Chondrocyte (in vitro differentiated cells): ENCODE results near the gene SLC43A2. TPM values are rescaled to one million over a fixed set of nuclear protein-coding genes. Genes with fewer than 3 reads are reported as not detected.

ENCODE experiments used
- DNase-seq: peaks from one replicate; pipeline ENCODE4 v3.0.0; 2021; ENCODE audit warnings: mixed read lengths, low spot score
- H3K27ac Mint-ChIP-seq: one replicate; pipeline ENCODE4 v1.8.0; 2021; ENCODE audit warnings: mild to moderate bottlenecking, moderate library complexity, mixed read lengths; ENCODE audit not compliant: unreplicated experiment
- H3K27me3 Mint-ChIP-seq: 2 replicates; pipeline ENCODE4 v1.8.0; 2021; ENCODE audit warnings: low read depth, mixed read lengths
- H3K36me3 Mint-ChIP-seq: 2 replicates; pipeline ENCODE4 v1.8.0; 2021; ENCODE audit warnings: low read depth, mixed read lengths
- H3K4me1 Mint-ChIP-seq: 2 replicates; pipeline ENCODE4 v1.8.0; 2021; ENCODE audit warnings: low read depth, mild to moderate bottlenecking, mixed read lengths
- H3K4me3 Mint-ChIP-seq: one replicate; pipeline ENCODE4 v1.8.0; 2021; ENCODE audit warnings: mild to moderate bottlenecking, moderate library complexity, mixed read lengths; ENCODE audit not compliant: unreplicated experiment
- H3K9me3 Mint-ChIP-seq: 2 replicates; pipeline ENCODE4 v1.8.0; 2021; ENCODE audit warnings: low read depth, mixed read lengths
- total RNA-seq: library from RNA; stranded (reverse); gene quantifications from 3 replicates; pipeline ENCODE4 v1.2.1, GENCODE V29; 2021
- TF ChIP-seq, protein P1 (sequence below): fragments of 200-600 bp; sonication (generic); IDR thresholded peaks from 2 replicates; pipeline ENCODE4 v1.5.0; 2021; ENCODE audit warnings: antibody characterized with exemption, mild to moderate bottlenecking, moderate library complexity

SLC43A2 gene
- total RNA-seq, 1 donor from 2014 or later = 3.3 TPM

DNA sequence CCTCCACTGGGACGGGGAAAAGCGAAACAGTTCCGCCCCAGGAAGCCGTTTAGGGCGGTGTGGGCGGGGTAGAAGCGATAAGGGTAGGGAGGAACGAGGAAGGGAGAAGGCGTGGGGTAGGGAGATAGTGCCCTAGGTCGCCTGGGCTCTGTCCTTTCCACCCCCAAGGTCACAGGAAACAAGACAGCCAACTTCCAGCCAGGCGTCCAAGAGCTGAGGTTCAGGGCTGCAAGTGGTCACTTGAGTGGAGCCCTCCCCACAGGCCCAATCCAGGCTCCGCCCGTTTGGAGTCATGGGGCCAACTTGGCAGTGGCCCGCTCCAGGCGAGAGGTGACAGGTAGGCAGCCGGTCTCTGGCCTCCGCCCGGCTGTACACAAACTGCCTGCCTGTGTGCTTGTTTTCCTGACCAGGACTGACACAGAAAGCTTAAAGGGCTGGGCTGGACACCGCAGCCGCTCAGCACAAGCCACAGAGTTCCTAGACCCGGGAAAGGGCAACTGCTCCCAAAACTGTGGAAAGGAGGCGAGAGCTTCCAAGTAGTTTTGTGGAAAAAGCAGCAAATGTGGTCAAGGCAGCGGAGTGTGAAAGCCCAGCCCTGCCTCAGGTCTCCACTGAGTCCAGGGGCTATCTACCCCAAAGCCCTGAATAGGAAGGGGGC, 21.3 kb upstream of the SLC43A2 start, which contains the start of gene RILP:
TSS of gene RILP (minus strand) at position 23 of the 658 bp plus-strand sequence. CDS start 62 bp downstream, outside the sequence.
- Mint-ChIP-seq H3K27me3 (no peaks in the 10 kb centered on the region), H3K36me3 (peaks cover 28% of the 10 kb centered on the region), H3K27ac (peak within 1 kb of the TSS; percentile 79), H3K9me3 (no peaks in the 10 kb centered on the region), H3K4me3 (peak within 1 kb of the TSS; percentile 64), H3K4me1 (peaks cover 9% of the 10 kb centered on the region)
- TF ChIP-seq, protein P1, sequence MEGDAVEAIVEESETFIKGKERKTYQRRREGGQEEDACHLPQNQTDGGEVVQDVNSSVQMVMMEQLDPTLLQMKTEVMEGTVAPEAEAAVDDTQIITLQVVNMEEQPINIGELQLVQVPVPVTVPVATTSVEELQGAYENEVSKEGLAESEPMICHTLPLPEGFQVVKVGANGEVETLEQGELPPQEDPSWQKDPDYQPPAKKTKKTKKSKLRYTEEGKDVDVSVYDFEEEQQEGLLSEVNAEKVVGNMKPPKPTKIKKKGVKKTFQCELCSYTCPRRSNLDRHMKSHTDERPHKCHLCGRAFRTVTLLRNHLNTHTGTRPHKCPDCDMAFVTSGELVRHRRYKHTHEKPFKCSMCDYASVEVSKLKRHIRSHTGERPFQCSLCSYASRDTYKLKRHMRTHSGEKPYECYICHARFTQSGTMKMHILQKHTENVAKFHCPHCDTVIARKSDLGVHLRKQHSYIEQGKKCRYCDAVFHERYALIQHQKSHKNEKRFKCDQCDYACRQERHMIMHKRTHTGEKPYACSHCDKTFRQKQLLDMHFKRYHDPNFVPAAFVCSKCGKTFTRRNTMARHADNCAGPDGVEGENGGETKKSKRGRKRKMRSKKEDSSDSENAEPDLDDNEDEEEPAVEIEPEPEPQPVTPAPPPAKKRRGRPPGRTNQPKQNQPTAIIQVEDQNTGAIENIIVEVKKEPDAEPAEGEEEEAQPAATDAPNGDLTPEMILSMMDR = no peak
- DNase-seq = no peak

DNA sequence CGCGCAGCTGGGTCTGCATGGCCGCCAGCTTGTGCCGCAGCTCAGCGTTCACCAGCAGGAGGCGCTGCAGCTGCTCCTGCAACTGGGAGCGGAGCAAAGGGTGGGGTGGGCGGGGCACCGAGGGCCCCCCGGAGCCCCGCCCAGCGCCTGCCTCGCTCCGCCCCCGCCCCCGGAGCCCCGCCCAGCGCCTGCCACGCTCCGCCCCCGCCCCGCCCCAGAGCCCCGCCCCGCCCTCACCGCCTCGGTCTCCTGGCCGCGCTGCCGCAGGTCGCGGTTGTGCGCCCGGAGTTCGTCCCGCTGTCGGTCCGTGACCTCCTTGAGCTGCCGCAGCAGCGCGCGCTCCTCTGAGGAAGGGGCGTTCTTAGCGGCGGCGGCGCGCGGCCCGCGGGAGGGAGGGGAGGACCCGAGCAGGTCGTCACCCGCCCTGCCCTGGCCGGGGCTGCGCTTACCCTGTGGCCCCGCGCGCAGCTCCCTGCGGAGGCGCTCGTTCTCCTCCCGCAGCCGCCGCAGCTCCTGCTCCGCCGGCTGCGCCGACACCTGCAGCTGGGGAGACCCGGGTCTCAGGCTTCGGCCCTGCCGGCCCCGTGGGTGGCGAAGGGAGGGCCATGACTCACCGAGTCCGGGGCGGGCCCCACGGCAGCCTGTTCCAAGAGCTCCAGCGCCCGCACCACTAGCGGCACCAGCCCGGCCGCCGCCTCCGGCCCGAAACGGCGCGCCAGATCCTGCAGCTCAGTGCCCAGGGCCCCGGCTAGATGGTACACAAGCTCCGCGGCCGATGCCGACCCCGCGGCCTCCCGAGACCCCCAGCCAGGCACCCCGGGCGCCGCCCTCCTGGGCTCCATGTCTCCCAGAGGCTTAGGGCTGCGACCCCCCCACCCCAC, 20.6 kb upstream of the SLC43A2 start:
- TF ChIP-seq, protein P1 = peak; percentile 89
- H3K9me3 Mint-ChIP-seq = no peaks in the 10 kb centered on the region
- H3K27ac Mint-ChIP-seq = peak overlapping the region; percentile 12
- DNase-seq = no peak
- peak overlapping the region; percentile 64 for H3K4me3 Mint-ChIP-seq
- H3K4me1 Mint-ChIP-seq = peaks cover 13% of the 10 kb centered on the region
- peaks cover 24% of the 10 kb centered on the region for H3K36me3 Mint-ChIP-seq
- H3K27me3 Mint-ChIP-seq = no peaks in the 10 kb centered on the region

DNA sequence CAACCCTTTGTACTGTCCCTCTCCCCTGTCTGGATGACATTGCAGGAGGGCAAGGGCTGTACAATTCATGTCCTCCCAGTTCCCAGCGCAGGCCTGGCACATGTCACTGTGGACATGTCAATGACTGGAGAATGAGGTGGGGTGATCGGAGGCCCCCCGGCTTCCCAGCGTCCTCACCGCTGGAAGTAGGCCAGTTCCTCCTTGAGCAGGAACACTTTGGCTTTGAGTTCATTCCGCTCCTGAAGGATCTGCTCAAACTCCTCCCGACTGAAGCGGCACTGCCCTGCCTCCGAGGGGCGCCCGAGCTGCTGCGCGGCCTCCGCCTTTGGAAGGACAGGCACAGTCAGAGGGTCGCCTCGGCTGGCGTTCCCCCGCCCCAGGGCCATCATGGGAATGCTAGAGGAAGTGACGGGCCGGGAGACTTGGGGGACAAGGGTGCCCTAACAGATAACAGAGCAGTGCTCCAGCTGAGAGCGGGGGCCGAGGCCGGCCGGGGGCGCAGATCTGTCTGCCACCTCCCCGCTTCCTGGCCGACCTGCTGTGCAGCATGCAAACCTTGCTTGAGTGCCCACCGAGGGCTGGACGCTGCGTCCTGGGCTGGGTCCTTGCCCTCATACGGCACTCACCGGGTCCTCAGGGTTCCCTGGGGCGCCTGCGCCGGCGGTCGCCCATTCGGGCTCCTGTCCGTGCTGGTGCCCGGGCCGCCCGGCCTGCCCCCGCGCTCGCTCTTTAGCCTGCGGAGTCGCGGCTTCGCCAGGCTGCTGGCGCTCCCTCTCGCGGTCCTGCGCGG, 19.7 kb upstream of the SLC43A2 start:
- peaks cover 17% of the 10 kb centered on the region for H3K4me1 Mint-ChIP-seq
- H3K9me3 Mint-ChIP-seq = no peaks in the 10 kb centered on the region
- no peak for DNase-seq
- no peak overlapping the region for H3K27ac Mint-ChIP-seq
- peaks cover 16% of the 10 kb centered on the region for H3K36me3 Mint-ChIP-seq
- peaks cover 2% of the 10 kb centered on the region for H3K27me3 Mint-ChIP-seq
- TF ChIP-seq, protein P1 = no peak
- peak overlapping the region; percentile 31 for H3K4me3 Mint-ChIP-seq

DNA sequence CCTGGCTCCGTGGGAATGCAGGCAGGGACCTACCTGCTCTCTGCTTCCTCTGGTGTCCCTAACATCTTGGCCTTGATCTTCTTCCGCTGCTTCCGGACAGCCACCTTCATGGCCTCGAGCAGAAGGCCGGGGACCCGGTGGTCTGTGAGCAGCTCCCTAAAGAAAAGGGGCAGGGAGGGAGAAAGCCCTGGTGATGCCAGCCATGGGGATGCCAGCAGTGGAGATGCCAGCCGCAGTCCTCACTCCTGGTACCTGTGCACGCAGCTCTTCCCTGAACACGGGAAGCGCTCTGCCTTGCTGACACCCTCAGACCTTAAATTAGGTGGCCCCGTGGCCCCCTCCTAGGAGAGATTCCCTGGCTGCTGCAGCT, 19.2 kb upstream of the SLC43A2 start:
- Mint-ChIP-seq H3K27me3 (peaks cover 2% of the 10 kb centered on the region), H3K4me3 (no peak overlapping the region), H3K9me3 (no peaks in the 10 kb centered on the region), H3K27ac (no peak overlapping the region), H3K36me3 (peaks cover 11% of the 10 kb centered on the region), H3K4me1 (peaks cover 17% of the 10 kb centered on the region)
- no peak for DNase-seq
- TF ChIP-seq, protein P1 = no peak
